Colonic mucosa (tissue), 4 donors: ENCODE results near the gene THADA. TPM values are rescaled to one million over a fixed set of nuclear protein-coding genes. Genes with fewer than 3 reads are reported as not detected.

Experiments
- DNase-seq: peaks from one replicate; pipeline ENCODE4 v3.0.0-alpha.2; 2020
- H3K27ac ChIP-seq: fragments of 200-600 bp; one replicate; pipeline ENCODE4 v1.8.0; 2021
- H3K27me3 ChIP-seq: fragments of 200-600 bp; one replicate; pipeline ENCODE4 v1.8.0; 2021
- H3K36me3 ChIP-seq: fragments of 200-600 bp; one replicate; pipeline ENCODE4 v1.8.0; 2021
- H3K4me1 ChIP-seq: fragments of 200-600 bp; one replicate; pipeline ENCODE4 v1.8.0; 2021; ENCODE audit warnings: mild to moderate bottlenecking
- H3K4me3 ChIP-seq: fragments of 200-600 bp; one replicate; pipeline ENCODE4 v1.8.0; 2021
- H3K9ac ChIP-seq, 2 donors: one replicate each; pipeline ENCODE4 v1.7.0; 2013; ENCODE audit warnings: control low read depth in 2 of 2, low read depth in 2 of 2, low read length in 2 of 2
- H3K9me3 ChIP-seq: fragments of 200-600 bp; one replicate; pipeline ENCODE4 v1.8.0; 2021
- CTCF ChIP-seq: fragments of 200-600 bp; IDR thresholded peaks from one replicate; pipeline ENCODE4 v1.8.0; 2022; ENCODE audit warnings: antibody characterized with exemption, mild to moderate bottlenecking
- intact Hi-C: fragments of 100-400 bp; cut with DNase I; formaldehyde crosslinking; loops from one replicate; pipeline ENCODE4 v1.14.1; 2022
- total RNA-seq, 2 donors: library from RNA; stranded (reverse); fragmentation: NEBNext Ultra II Directional in 1 of 2; extraction: Animal tissue kit (Norgen Biotek cat#: 25700) in 1 of 2; gene quantifications; one replicate each; pipeline ENCODE4 v1.2.1, GENCODE V29; 2021
- donor health status: healthy.
- donor health status: DM: no; HTN: no; CAD: no.
- donor health status: DM: no; HTN: no; CAD: no.

The THADA gene
- total RNA-seq, 2 donors from 2014 or later = 14.6 to 31.4 TPM

DNA sequence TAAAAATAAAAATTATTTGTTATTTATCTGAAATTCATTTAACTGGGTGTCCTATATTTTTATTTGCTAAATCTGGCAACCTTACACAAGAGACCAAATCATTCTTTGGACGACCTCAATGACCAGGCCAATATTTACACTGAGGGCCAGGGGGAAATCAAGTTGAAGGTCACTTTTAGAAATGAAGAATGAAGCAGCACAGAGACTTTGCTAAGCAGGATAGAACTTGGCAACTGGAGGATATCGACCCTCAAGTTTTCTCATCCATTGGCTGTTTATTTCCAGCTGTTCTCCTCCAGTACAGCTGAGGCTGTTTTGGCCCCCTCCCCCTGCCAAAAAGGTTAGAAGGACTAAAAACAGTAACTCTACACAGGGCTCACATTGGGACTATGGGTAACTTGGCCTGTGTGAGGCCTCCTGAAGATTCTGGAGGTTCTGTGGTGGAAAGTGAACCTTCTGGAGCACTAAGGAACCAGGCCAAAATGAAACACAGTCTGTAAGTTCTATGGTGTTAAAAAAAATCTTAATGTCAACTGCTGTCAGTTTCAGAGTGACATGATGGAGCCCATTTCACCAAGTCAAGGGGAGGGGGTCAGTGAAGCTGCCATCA is 337.2 kb downstream of the THADA start:
- DNase-seq = no peak
- no peaks in the 10 kb centered on the region for H3K36me3 ChIP-seq
- H3K9me3 ChIP-seq = no peaks in the 10 kb centered on the region

DNA sequence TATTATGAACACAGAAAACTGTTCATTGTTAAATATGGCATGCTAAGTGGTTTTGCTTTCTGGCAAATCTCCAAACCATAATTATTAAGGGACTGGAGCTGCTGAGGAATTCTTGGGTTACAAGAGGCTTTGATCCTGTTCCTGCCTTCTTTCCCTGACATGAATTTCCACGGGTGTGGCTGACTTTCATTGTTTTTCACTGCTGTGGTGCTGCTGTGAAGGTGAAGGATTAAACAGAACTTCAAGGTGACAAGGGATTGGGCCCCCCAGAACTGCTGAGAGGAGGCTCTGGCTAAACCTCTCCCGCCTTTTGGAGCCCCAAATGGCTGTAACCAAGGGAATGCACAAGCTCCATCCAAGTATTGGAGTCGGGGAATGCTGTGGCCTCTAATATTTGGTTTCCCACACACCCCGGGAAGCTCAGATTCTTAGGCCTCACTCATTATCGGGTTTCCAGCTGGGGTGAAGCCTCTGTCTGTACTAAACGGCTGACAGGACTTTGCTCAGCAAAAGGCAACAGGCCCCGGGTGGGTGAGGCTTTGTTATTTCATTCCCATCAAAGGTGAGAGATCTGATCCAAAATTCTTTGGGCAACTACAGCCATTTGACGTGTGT is 340.4 kb downstream of the THADA start:
- H3K4me1 ChIP-seq = no peaks in the 10 kb centered on the region
- no peaks in the 10 kb centered on the region for H3K27me3 ChIP-seq
- H3K36me3 ChIP-seq = no peaks in the 10 kb centered on the region
- H3K27ac ChIP-seq = no peak overlapping the region
- H3K9ac ChIP-seq = no peak overlapping the region
- DNase-seq = no peak
- H3K9me3 ChIP-seq = no peaks in the 10 kb centered on the region
- no peak for TF ChIP-seq CTCF
- no peak overlapping the region for H3K4me3 ChIP-seq
- intact Hi-C loops = no loop called here

More for the DNA sequence above, 337.2 kb downstream of the THADA start:
- no peak for TF ChIP-seq CTCF
- Histone ChIP-seq H3K27me3 (no peaks in the 10 kb centered on the region), H3K4me3 (no peak overlapping the region), H3K27ac (no peak overlapping the region), H3K4me1 (no peaks in the 10 kb centered on the region), H3K9ac (no peak overlapping the region)
- intact Hi-C loops = no loop called here

DNA sequence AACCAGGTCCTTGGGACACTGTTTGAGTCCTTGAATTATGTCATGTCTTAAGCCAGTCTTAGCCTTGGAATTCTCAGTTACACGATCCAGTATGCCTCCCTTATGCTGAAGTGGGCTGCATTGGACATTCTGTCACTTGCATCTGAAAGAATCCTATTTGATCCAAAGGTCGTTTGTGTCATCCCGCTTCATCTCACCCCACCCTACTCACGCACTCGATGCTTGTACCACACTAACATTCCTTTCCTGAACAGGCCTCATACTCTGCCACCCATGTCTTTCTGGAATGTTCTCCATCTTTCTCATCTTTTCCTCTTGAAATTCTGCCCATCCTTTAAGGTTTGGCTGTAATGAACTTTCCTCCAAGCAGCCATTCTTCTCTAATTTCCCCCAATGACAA is 341.5 kb downstream of the THADA start:
- H3K9me3 ChIP-seq = no peaks in the 10 kb centered on the region
- no peak for DNase-seq
- no peaks in the 10 kb centered on the region for H3K27me3 ChIP-seq
- intact Hi-C loops = no loop called here
- H3K36me3 ChIP-seq = no peaks in the 10 kb centered on the region
- no peak overlapping the region for H3K9ac ChIP-seq
- H3K4me1 ChIP-seq = no peaks in the 10 kb centered on the region
- TF ChIP-seq CTCF = no peak
- no peak overlapping the region for H3K4me3 ChIP-seq
- no peak overlapping the region for H3K27ac ChIP-seq

DNA sequence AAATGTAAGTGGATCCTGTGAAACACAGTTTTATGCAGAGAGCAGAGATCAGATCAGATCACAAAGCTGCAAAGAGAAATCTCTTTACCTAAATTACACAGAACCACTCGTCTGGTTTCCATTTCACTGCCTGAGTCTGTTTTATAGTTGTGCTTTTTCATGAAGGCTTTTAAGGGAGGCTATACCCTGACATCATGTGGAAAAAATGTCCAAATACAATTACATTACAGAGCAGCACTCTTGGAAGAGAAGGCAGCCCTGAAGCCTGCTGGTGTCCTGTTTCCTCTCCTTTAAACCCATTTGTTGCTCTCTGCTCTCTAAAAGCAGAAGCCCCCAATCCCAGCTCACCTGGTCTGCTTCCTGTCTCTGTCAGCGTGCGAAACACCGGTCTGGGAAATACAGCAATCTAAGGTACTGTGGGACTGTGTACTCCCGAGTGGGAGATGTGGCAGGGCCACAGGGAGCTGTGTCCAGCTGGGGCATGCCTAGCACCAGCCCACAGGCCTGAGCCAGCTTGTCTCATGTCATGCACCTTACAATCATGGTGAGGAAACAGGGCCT is 344.6 kb downstream of the THADA start:
- Histone ChIP-seq H3K36me3 (no peaks in the 10 kb centered on the region), H3K4me3 (no peak overlapping the region), H3K27me3 (no peaks in the 10 kb centered on the region), H3K9ac (peak overlapping the region in 1 of 2 donors; percentile 35), H3K27ac (peak overlapping the region; percentile 57), H3K4me1 (no peaks in the 10 kb centered on the region), H3K9me3 (no peaks in the 10 kb centered on the region)
- DNase-seq = no peak
- no peak for TF ChIP-seq CTCF
- intact Hi-C loops = no loop called here

DNA sequence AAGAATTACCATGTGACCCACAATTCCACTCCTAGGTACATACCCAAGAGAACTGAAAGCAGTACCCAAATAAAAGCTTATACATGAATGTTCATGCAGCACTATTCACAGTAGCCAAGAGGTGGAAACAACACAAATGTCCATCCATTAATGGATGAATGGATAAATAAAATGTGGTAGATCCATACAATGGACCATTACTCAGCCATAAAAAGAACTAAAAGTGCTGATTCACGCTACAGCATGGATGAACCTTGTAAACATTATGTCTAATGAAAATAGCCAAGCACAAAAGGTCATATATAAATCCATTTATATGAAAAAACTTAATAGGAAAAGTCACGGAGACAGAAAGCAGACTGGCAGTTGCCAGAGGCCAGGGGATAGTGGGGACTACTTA is 345.8 kb downstream of the THADA start:
- intact Hi-C loops = no loop called here
- Histone ChIP-seq H3K27me3 (no peaks in the 10 kb centered on the region), H3K27ac (no peak overlapping the region), H3K9ac (no peak overlapping the region), H3K4me1 (no peaks in the 10 kb centered on the region), H3K9me3 (no peaks in the 10 kb centered on the region), H3K4me3 (no peak overlapping the region), H3K36me3 (no peaks in the 10 kb centered on the region)
- TF ChIP-seq CTCF = no peak
- no peak for DNase-seq
